A549 (cell line): ENCODE measurements around the gene PLCD1.

Experiments used
- CBX2 ChIP-seq: fragments of 200-600 bp; sonication (generic); IDR thresholded peaks from 2 replicates; pipeline ENCODE4 v1.6.1; 2016; ENCODE audit warnings: low read depth, mild to moderate bottlenecking, borderline replicate concordance
- CEBPB ChIP-seq, 2 experiments: fragments of >200 bp in 1 of 2; sonication (Bioruptor Twin) in 1 of 2; formaldehyde crosslinking in 1 of 2; IDR thresholded peaks; 2 replicates each; pipeline ENCODE4 v1.6.1; 2012 to 2016
- CHD2 ChIP-seq: fragments of 150-350 bp; IDR thresholded peaks from 2 replicates; pipeline ENCODE4 v1.6.1; 2014; ENCODE audit warnings: low read length; ENCODE audit not compliant: partially characterized antibody
- CTCF ChIP-seq: fragments of >200 bp; sonication (Bioruptor Twin); formaldehyde crosslinking; IDR thresholded peaks from 3 replicates; pipeline ENCODE4 v1.5.1; 2016
- ELK1 ChIP-seq: fragments of 150-350 bp; IDR thresholded peaks from 2 replicates; pipeline ENCODE4 v1.6.1; 2014; ENCODE audit warnings: low read depth, mild to moderate bottlenecking, low read length
- HOXB5 ChIP-seq: fragments of 250-450 bp; sonication (Bioruptor Pico); IDR thresholded peaks from 2 replicates; pipeline ENCODE4 v1.5.0; 2020; ENCODE audit warnings: mild to moderate bottlenecking, moderate library complexity
- POLR2A ChIP-seq: IDR thresholded peaks from 2 replicates; pipeline ENCODE4 v1.6.1; 2012; ENCODE audit warnings: mild to moderate bottlenecking, low read length
- SMC3 ChIP-seq: fragments of >200 bp; sonication (Bioruptor Twin); formaldehyde crosslinking; IDR thresholded peaks from 3 replicates; pipeline ENCODE4 v1.6.1; 2018; ENCODE audit warnings: inconsistent platforms

- no peak for TF ChIP-seq CBX2
- no peak for TF ChIP-seq CEBPB (IDR thresholded peaks at IDR 0.05)
- TF ChIP-seq CHD2, result no peak
- TF ChIP-seq HOXB5 (CRISPR knock-in tag), result no peak
- no peak for TF ChIP-seq CTCF
- no peak for TF ChIP-seq SMC3
- no peak for TF ChIP-seq ELK1
- no peak for TF ChIP-seq POLR2A
Measured at GRCh38 chr3:37968813-37969595, 60.4 kb downstream of the PLCD1 start.
